H1 (cell line): ENCODE measurements around the gene C19orf12. TPM values are rescaled to one million over a fixed set of nuclear protein-coding genes. Genes with fewer than 3 reads are reported as not detected.

ENCODE experiments used
- CTCF ChIA-PET: fragments of 300-600 bp; sonication (Branson Sonifier 250); formaldehyde crosslinking; loops from one replicate; lab custom pipeline; 2021; ENCODE audit not compliant: partially characterized antibody; lab: Charles Lee
- POLR2A ChIA-PET: fragments of 300-600 bp; sonication (Branson Sonifier 250); formaldehyde crosslinking; loops from one replicate; lab custom pipeline; 2021; ENCODE audit warnings: inconsistent platforms; ENCODE audit not compliant: partially characterized antibody; lab: Charles Lee
- DNase-seq, 2 experiments: peaks; one replicate each; pipeline versions ENCODE4 v3.0.0 to v3.0.0-alpha.2; 2010 to 2022; ENCODE audit warnings: low spot score in 2 of 2, low read depth in 1 of 2, mixed read lengths in 1 of 2
- FAIRE-seq: peaks from 2 replicates; lab custom pipeline; 2011; peaks lifted over from hg19 to GRCh38; lab: Jason Lieb, UNC
- H2AFZ ChIP-seq: 2 replicates; pipeline ENCODE4 v1.8.1; 2012; ENCODE audit warnings: low read length, inconsistent platforms
- H2AK5ac ChIP-seq: 2 replicates; pipeline ENCODE4 v1.6.1; 2013; ENCODE audit warnings: low read depth, low read length
- H2BK120ac ChIP-seq: replicated peaks from 2 replicates; pipeline ENCODE3; 2013; ENCODE audit warnings: low read depth, low read length, inconsistent platforms
- H2BK12ac ChIP-seq: 2 replicates; pipeline ENCODE4 v1.6.1; 2013; ENCODE audit warnings: low read depth, low read length
- H2BK15ac ChIP-seq: 2 replicates; pipeline ENCODE4 v1.6.1; 2013; ENCODE audit warnings: low read length
- H2BK20ac ChIP-seq: 2 replicates; pipeline ENCODE4 v1.6.1; 2013; ENCODE audit warnings: low read length
- H2BK5ac ChIP-seq: 2 replicates; pipeline ENCODE4 v1.6.1; 2013; ENCODE audit warnings: low read depth, low read length
- H3K14ac ChIP-seq: 2 replicates; pipeline ENCODE4 v1.6.1; 2013; ENCODE audit warnings: inconsistent platforms; ENCODE audit not compliant: insufficient read length
- H3K18ac ChIP-seq: 2 replicates; pipeline ENCODE4 v1.6.1; 2013; ENCODE audit warnings: low read length; ENCODE audit errors: extremely low read depth
- H3K23ac ChIP-seq: 2 replicates; pipeline ENCODE4 v1.6.1; 2013; ENCODE audit warnings: inconsistent platforms; ENCODE audit not compliant: insufficient read length
- H3K23me2 ChIP-seq: 2 replicates; pipeline ENCODE4 v1.6.1; 2013; ENCODE audit warnings: low read depth, low read length
- H3K27ac ChIP-seq: 2 replicates; pipeline ENCODE4 v1.6.1; 2011; ENCODE audit warnings: low read depth, low read length, inconsistent platforms
- H3K27me3 ChIP-seq, 4 experiments: replicated peaks in 1 of 4; 1 replicate in 1 of 4; 2 replicates in 3 of 4; pipeline versions ENCODE4 v1.6.1 to v1.8.1; 2011 to 2013; ENCODE audit warnings: low read length in 3 of 4, mild to moderate bottlenecking in 3 of 4, inconsistent platforms in 2 of 4, mixed read lengths in 2 of 4, moderate library complexity in 1 of 4; ENCODE audit not compliant: control insufficient read depth in 3 of 4, insufficient read depth in 3 of 4; ENCODE audit errors: extremely low read depth in 1 of 4
- H3K36me3 ChIP-seq, 4 experiments: 2 replicates each; pipeline versions ENCODE4 v1.6.1 to v1.8.1; 2011 to 2013; ENCODE audit warnings: mild to moderate bottlenecking in 4 of 4, low read length in 3 of 4, moderate library complexity in 2 of 4, control low read depth in 1 of 4, inconsistent platforms in 1 of 4; ENCODE audit not compliant: insufficient read depth in 4 of 4, control insufficient read depth in 2 of 4
- H3K4ac ChIP-seq: replicated peaks from 2 replicates; pipeline ENCODE3; 2013; ENCODE audit warnings: low read length, low read depth, mixed read lengths, inconsistent platforms; ENCODE audit not compliant: insufficient read length
- H3K4me1 ChIP-seq, 4 experiments: replicated peaks in 1 of 4; 1 replicate in 1 of 4; 2 replicates in 3 of 4; pipeline versions ENCODE4 v1.6.1 to v1.8.1; 2011 to 2013; ENCODE audit warnings: low read length in 3 of 4, inconsistent platforms in 2 of 4, mixed read lengths in 1 of 4; ENCODE audit not compliant: insufficient read depth in 4 of 4, control insufficient read depth in 3 of 4
- H3K4me2 ChIP-seq, 2 experiments: 2 replicates each; pipeline versions ENCODE4 v1.6.1 to v1.8.1; 2011 to 2013; ENCODE audit warnings: low read depth in 2 of 2, low read length in 2 of 2, control low read depth in 1 of 2, inconsistent platforms in 1 of 2, mild to moderate bottlenecking in 1 of 2; ENCODE audit not compliant: insufficient read depth in 1 of 2
- H3K4me3 ChIP-seq, 4 experiments: fragments of 200-600, 300-600 bp in 1 of 4; sonication (generic), shearing (Covaris generic), sonication (Bioruptor Twin) in 1 of 4; 2 replicates each; pipeline versions ENCODE4 v1.5.1 to v1.8.1; 2011 to 2016; ENCODE audit warnings: low read length in 4 of 4, low read depth in 3 of 4, control low read depth in 2 of 4, inconsistent platforms in 2 of 4, mild to moderate bottlenecking in 2 of 4, mixed read lengths in 1 of 4, moderate library complexity in 1 of 4; ENCODE audit not compliant: insufficient read depth in 2 of 4; ENCODE audit errors: extremely low read depth in 1 of 4
- H3K56ac ChIP-seq: replicated peaks from 2 replicates; pipeline ENCODE3; 2013; ENCODE audit warnings: low read depth, mild to moderate bottlenecking, mixed read lengths, low read length, inconsistent platforms; ENCODE audit not compliant: insufficient read length
- H3K79me1 ChIP-seq: 2 replicates; pipeline ENCODE4 v1.6.1; 2013; ENCODE audit warnings: low read depth, low read length, control low read depth
- H3K79me2 ChIP-seq, 2 experiments: 2 replicates each; pipeline versions ENCODE4 v1.6.1 to v1.8.1; 2012 to 2013; ENCODE audit warnings: low read length in 2 of 2, mild to moderate bottlenecking in 2 of 2, inconsistent platforms in 1 of 2; ENCODE audit not compliant: insufficient read depth in 2 of 2, control insufficient read depth in 1 of 2
- H3K9ac ChIP-seq, 4 experiments: replicated peaks in 1 of 4; 1 replicate in 1 of 4; 2 replicates in 3 of 4; pipeline versions ENCODE4 v1.6.1 to v1.8.1; 2011 to 2013; ENCODE audit warnings: low read depth in 3 of 4, low read length in 3 of 4, control low read depth in 2 of 4, mild to moderate bottlenecking in 2 of 4, moderate library complexity in 2 of 4, inconsistent platforms in 1 of 4; ENCODE audit errors: extremely low read depth in 1 of 4
- H3K9me3 ChIP-seq, 2 experiments: 2 replicates each; pipeline versions ENCODE4 v1.6.1 to v1.8.1; 2012 to 2013; ENCODE audit warnings: mild to moderate bottlenecking in 2 of 2, moderate library complexity in 2 of 2, control low read depth in 1 of 2, inconsistent platforms in 1 of 2, low read depth in 1 of 2, low read length in 1 of 2, mixed read lengths in 1 of 2; ENCODE audit not compliant: insufficient read depth in 2 of 2
- H4K20me1 ChIP-seq, 2 experiments: replicated peaks in 1 of 2; 2 replicates each; pipeline versions ENCODE3 to v1.8.1; 2011 to 2013; ENCODE audit warnings: inconsistent platforms in 2 of 2, low read length in 2 of 2, mild to moderate bottlenecking in 1 of 2; ENCODE audit not compliant: insufficient read depth in 2 of 2, control insufficient read depth in 1 of 2
- H4K5ac ChIP-seq: 2 replicates; pipeline ENCODE4 v1.6.1; 2013; ENCODE audit warnings: low read length, low read depth, mixed read lengths, inconsistent platforms; ENCODE audit not compliant: insufficient read length
- H4K8ac ChIP-seq: 2 replicates; pipeline ENCODE4 v1.8.0; 2013; ENCODE audit warnings: mild to moderate bottlenecking, moderate library complexity, low read length, inconsistent platforms; ENCODE audit not compliant: insufficient read depth; ENCODE audit errors: extremely low read depth
- H4K91ac ChIP-seq: replicated peaks from 2 replicates; pipeline ENCODE3; 2013; ENCODE audit warnings: low read length, mixed read lengths, inconsistent platforms; ENCODE audit not compliant: insufficient read length
- BRCA1 ChIP-seq: IDR thresholded peaks from 2 replicates; pipeline ENCODE4 v1.6.1; 2012; ENCODE audit warnings: low read depth, low read length, improper control_type of control experiment
- FOSL1 ChIP-seq: IDR thresholded peaks from 2 replicates; pipeline ENCODE4 v1.6.1; 2011; ENCODE audit warnings: mild to moderate bottlenecking, low read depth, low read length, moderate library complexity; ENCODE audit not compliant: insufficient read depth
- GTF2F1 ChIP-seq: IDR thresholded peaks from 2 replicates; pipeline ENCODE4 v1.6.1; 2012; ENCODE audit warnings: low read depth, low read length, improper control_type of control experiment, borderline replicate concordance
- HDAC2 ChIP-seq, 2 experiments: fragments of 300-600 bp in 1 of 2; sonication (generic) in 1 of 2; IDR thresholded peaks; 2 replicates each; pipeline ENCODE4 v1.6.1; 2011 to 2012; ENCODE audit warnings: low read depth in 2 of 2, low read length in 2 of 2, mild to moderate bottlenecking in 2 of 2, moderate library complexity in 2 of 2, borderline replicate concordance in 1 of 2, inconsistent platforms in 1 of 2
- KDM4A ChIP-seq: IDR thresholded peaks from one replicate; pipeline ENCODE4 v1.7.1; 2012; ENCODE audit warnings: low read depth, mild to moderate bottlenecking, moderate library complexity, low read length, inconsistent platforms; ENCODE audit not compliant: severe bottlenecking
- KDM5A ChIP-seq: fragments of 200-600 bp; IDR thresholded peaks from 2 replicates; pipeline ENCODE4 v1.7.1; 2012; ENCODE audit warnings: mild to moderate bottlenecking, low read length, inconsistent platforms, mixed read lengths
- SIX5 ChIP-seq: IDR thresholded peaks from 2 replicates; pipeline ENCODE4 v1.6.1; 2011; ENCODE audit warnings: mild to moderate bottlenecking, low read depth, low read length
- SP2 ChIP-seq: IDR thresholded peaks from 2 replicates; pipeline ENCODE4 v1.6.1; 2012; ENCODE audit warnings: mild to moderate bottlenecking, low read length, inconsistent platforms
- SUZ12 ChIP-seq: fragments of 200-600 bp; sonication (generic); IDR thresholded peaks from 2 replicates; pipeline ENCODE4 v1.6.1; 2012; ENCODE audit warnings: mild to moderate bottlenecking, inconsistent platforms, low read length, moderate library complexity, mixed read lengths
- TAF7 ChIP-seq: optimal IDR thresholded peaks from 2 replicates; pipeline ENCODE3; 2011; ENCODE audit warnings: low read depth, mild to moderate bottlenecking, inconsistent platforms, low read length, moderate library complexity, borderline replicate concordance
- TEAD4 ChIP-seq: IDR thresholded peaks from 2 replicates; pipeline ENCODE4 v1.6.1; 2012; ENCODE audit warnings: low read depth, low read length, inconsistent platforms, mixed read lengths
- YY1 ChIP-seq: IDR thresholded peaks from 2 replicates; pipeline ENCODE4 v1.6.1; 2011; ENCODE audit warnings: low read depth, mild to moderate bottlenecking, low read length
- WGBS, 2 experiments: shearing (Covaris generic) in 1 of 2; methylation state at CpG; one replicate each; pipeline versions ENCODE4 v1.1.6 to v1.1.7; 2013 to 2015; ENCODE audit warnings: low lambda C conversion rate in 2 of 2, mixed read lengths in 2 of 2, inconsistent platforms in 1 of 2, low coverage in 1 of 2, missing lambda C conversion rate in 1 of 2; ENCODE audit not compliant: insufficient replicate concordance in 2 of 2, insufficient coverage in 1 of 2, insufficient read length in 1 of 2; ENCODE audit errors: extremely low coverage in 1 of 2, missing lambda C conversion rate in 1 of 2; 5-methylcytosine and 5-hydroxymethylcytosine counted together
- polyA plus RNA-seq, 7 experiments: library from polyadenylated mRNA; depleted of rRNA in 3 of 7; stranded (reverse) in 5 of 7; unstranded in 2 of 7; fragments of >200 nt in 5 of 7; fragments of 200-250 nt in 2 of 7; gene quantifications; 1 replicate in 5 of 7; 2 replicates in 1 of 7; 4 replicates in 1 of 7; pipeline versions ENCODE4 v1.2.1 to v1.2.3, GENCODE V29; 2011 to 2013; ENCODE audit warnings: missing spikeins in 2 of 7, mixed read lengths in 2 of 7
- total RNA-seq: library from RNA; stranded (reverse); fragmentation: NEBNext Ultra II Directional; extraction: Animal tissue kit (Norgen Biotek cat#: 25700); gene quantifications from 2 replicates; pipeline ENCODE4 v1.2.1, GENCODE V29; 2021
- TF ChIP-seq, protein P1 (sequence below): IDR thresholded peaks from 2 replicates; pipeline ENCODE4 v1.6.1; 2012; ENCODE audit warnings: inconsistent platforms

C19orf12 gene
- total and polyA plus RNA-seq, 2 of the 8 experiments (the other 6 are each of a cell fraction or from before 2014, with no cell fraction given) = 10.7 to 11.9 TPM

DNA sequence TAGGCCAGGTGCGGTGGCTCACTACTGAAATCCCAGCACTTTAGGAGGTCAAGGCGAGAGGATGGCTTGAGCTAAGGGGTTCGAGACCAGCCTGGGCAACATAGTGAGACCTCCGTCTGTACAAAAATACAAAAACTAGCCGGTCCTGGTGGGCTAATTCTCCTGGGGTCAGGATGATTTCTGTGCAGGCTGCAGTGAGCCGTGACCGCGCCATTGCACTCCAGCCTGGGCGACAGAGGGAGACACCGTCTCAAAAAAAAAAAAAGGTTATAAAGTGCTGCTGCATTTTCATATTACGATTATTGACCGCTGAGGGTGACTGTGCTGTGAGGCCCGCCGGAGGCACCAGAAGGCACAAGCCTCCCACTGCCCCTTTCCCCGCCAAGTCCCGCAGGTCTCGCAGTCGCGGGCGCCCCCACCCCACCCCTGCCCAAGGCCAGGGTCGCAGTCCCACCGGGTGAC is 50.3 kb downstream of the C19orf12 start:
- Histone ChIP-seq H2BK120ac (no peak overlapping the region), H2BK5ac (peak overlapping the region; percentile 24; the same call in 1 of the 2 replicates), H2AFZ (no peak overlapping the region), H3K56ac (no peak overlapping the region), H3K4ac (no peak overlapping the region), H3K79me2 (peaks cover 0 to 16% of the 10 kb centered on the region in 2 experiments; a peak in 1 of 4 replicates), H3K27me3 (peaks cover 0 to 10% (median 1%) of the 10 kb centered on the region in 4 experiments; a peak in 4 of 7 replicates), H3K9ac (peak overlapping the region in 1 of 4 experiments; percentile 53; a peak in 1 of 7 replicates), H3K4me2 (peak overlapping the region; percentile 73 to 98), H3K79me1 (peaks cover 13% of the 10 kb centered on the region; the same call in 1 of the 2 replicates), H4K5ac (no peak overlapping the region), H2BK12ac (no peak overlapping the region), H4K91ac (no peak overlapping the region), H3K4me3 (peak overlapping the region; percentile 34 to 97 (median 74); a peak in 7 of 8 replicates), H2BK20ac (no peak overlapping the region), H3K9me3 (no peaks in the 10 kb centered on the region), H3K23me2 (peaks cover 13% of the 10 kb centered on the region), H3K27ac (no peak overlapping the region), H3K4me1 (peaks cover 0 to 21% (median 18%) of the 10 kb centered on the region in 4 experiments; a peak in 6 of 7 replicates), H3K23ac (no peak overlapping the region), H2BK15ac (no peak overlapping the region), H4K8ac (peak overlapping the region; percentile 94), H4K20me1 (no peaks in the 10 kb centered on the region), H2AK5ac (0 out of 2 replicates have a peak overlapping the region, but pooled peaks have one; percentile 2), H3K18ac (peak overlapping the region; percentile 38; the same call in 1 of the 2 replicates), H3K36me3 (no peaks in the 10 kb centered on the region), H3K14ac (no peak overlapping the region)
- no peak for DNase-seq
- FAIRE-seq = no peak
- CTCF ChIA-PET = interaction anchor here (0.6 to 5.3 kb wide), 5 partner anchors 27 to 324 kb away, joined by 3 to 79 read pairs (median 5); partner anchors contain the start of gene POP4
- WGBS, 2 experiments = 36% methylated on average over 21 of the region's 22 CpGs; no CpG with 5 or more reads in 1 of the 2 experiments
- POLR2A ChIA-PET = interaction anchor here (0.7 to 1.6 kb wide), 4 partner anchors 48 to 194 kb away, joined by 3 to 4 read pairs (median 3); partner anchors contain the start of gene POP4
- no peak for TF ChIP-seq HDAC2 (IDR thresholded peaks at IDR 0.05; ENCODE audit: borderline replicate concordance in 1 of 2, low read depth in 2 of 2, low read length in 2 of 2)
- TF ChIP-seq BRCA1 = no peak
- TF ChIP-seq, protein P1, sequence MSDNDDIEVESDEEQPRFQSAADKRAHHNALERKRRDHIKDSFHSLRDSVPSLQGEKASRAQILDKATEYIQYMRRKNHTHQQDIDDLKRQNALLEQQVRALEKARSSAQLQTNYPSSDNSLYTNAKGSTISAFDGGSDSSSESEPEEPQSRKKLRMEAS = no peak
- TF ChIP-seq TAF7 = no peak
- TF ChIP-seq YY1 = no peak
- TF ChIP-seq GTF2F1 = no peak
- no peak for TF ChIP-seq SUZ12
- no peak for TF ChIP-seq SP2
- no peak for TF ChIP-seq KDM5A
- no peak for TF ChIP-seq KDM4A
- TF ChIP-seq TEAD4 = no peak
- no peak for TF ChIP-seq SIX5
- TF ChIP-seq FOSL1 = no peak
